Body of pancreas (tissue), 4 donors: ENCODE data around the gene ACTL6B. TPM values are rescaled to one million over a fixed set of nuclear protein-coding genes. Genes with fewer than 3 reads are reported as not detected.

Experiments
- ATAC-seq: fragments of 150-250 bp; one replicate; pipeline ENCODE4 v1.9.1; 2016
- DNase-seq, 4 donors: peaks; one replicate each; pipeline ENCODE4 v3.0.0-alpha.2; 2019
- H3K27ac ChIP-seq, 4 donors: fragments of 200-600 bp; sonication (generic); 1 replicate in 3 of 4; 2 replicates in 1 of 4; pipeline versions ENCODE4 v1.5.1 to v1.6.1; 2016 to 2019; ENCODE audit warnings: mild to moderate bottlenecking in 1 of 4, mixed read lengths in 1 of 4, moderate library complexity in 1 of 4
- H3K27me3 ChIP-seq, 2 donors: fragments of 200-600 bp; sonication (generic); one replicate each; pipeline ENCODE4 v1.6.0; 2016; ENCODE audit warnings: mild to moderate bottlenecking in 1 of 2
- H3K36me3 ChIP-seq, 2 donors: fragments of 200-600 bp; sonication (generic); replicated peaks in 1 of 2; 2 replicates each; pipeline ENCODE4 v1.5.1; 2016; ENCODE audit warnings: low read depth in 2 of 2; ENCODE audit not compliant: insufficient read depth in 1 of 2
- H3K4me1 ChIP-seq: fragments of 200-600 bp; sonication (generic); one replicate; pipeline ENCODE4 v1.6.0; 2016
- H3K4me3 ChIP-seq, 2 donors: fragments of 200-600 bp; sonication (generic); 1 replicate in 1 of 2; 2 replicates in 1 of 2; pipeline ENCODE4 v1.5.1; 2016 to 2019
- H3K9me3 ChIP-seq, 3 donors: fragments of 200-600 bp; sonication (generic); 1 replicate in 2 of 3; 2 replicates in 1 of 3; pipeline ENCODE4 v1.5.1; 2016
- CTCF ChIP-seq, 7 experiments: fragments of 450-650 bp in 4 of 7; fragments of 200-600 bp in 3 of 7; sonication (generic) in 3 of 7; IDR thresholded peaks; one replicate each; pipeline ENCODE4 v1.5.1; 2016 to 2019; ENCODE audit warnings: antibody characterized with exemption in 7 of 7
- POLR2A ChIP-seq, 3 donors: fragments of 450-650 bp; IDR thresholded peaks; one replicate each; pipeline ENCODE4 v1.6.1; 2016; ENCODE audit warnings: antibody characterized with exemption in 3 of 3, mild to moderate bottlenecking in 2 of 3
- WGBS, 2 donors: methylation state at CpG; one replicate each; pipeline ENCODE4 v1.1.5; 2017; 5-methylcytosine and 5-hydroxymethylcytosine counted together
- intact Hi-C: fragments of 100-400 bp; cut with DNase I; formaldehyde crosslinking; loops from one replicate; pipeline ENCODE4 v1.15.1; 2023
- total RNA-seq, 2 donors: library from RNA; depleted of rRNA; stranded (reverse); fragments of >200 nt; gene quantifications; one replicate each; pipeline ENCODE4 v1.1.0, GENCODE V29; 2016

The ACTL6B gene
- total RNA-seq, 2 donors from 2014 or later: 0.52 TPM; not detected in 1

GRCh38 chr7:100595188-100595587 lies 61.1 kb downstream of the ACTL6B start:
- no peak for ATAC-seq
- Histone ChIP-seq H3K4me3 (no peak overlapping the region), H3K27me3 (no peaks in the 10 kb centered on the region), H3K9me3 (no peaks in the 10 kb centered on the region), H3K4me1 (no peaks in the 10 kb centered on the region), H3K27ac (no peak overlapping the region), H3K36me3 (no peaks in the 10 kb centered on the region)
- intact Hi-C loops: no loop called here
- no peak for DNase-seq
- no peak for TF ChIP-seq CTCF (IDR thresholded peaks at IDR 0.05)
- no peak for TF ChIP-seq POLR2A (IDR thresholded peaks at IDR 0.05)
- 93 to 95% methylated on average over 7 of the region's 7 CpGs for WGBS, 2 donors

Other genes starting within 250 kb of the ACTL6B start
- 1 to 10 TPM; 1.6 to 3.3 TPM for gene ZCWPW1, start 227.7 kb downstream of the ACTL6B start, total RNA-seq
- 10 to 100 TPM; 14.0 to 34.9 TPM for gene MEPCE, start 226.6 kb downstream of the ACTL6B start, total RNA-seq
- gene PPP1R35, start 220.0 kb downstream of the ACTL6B start, total RNA-seq: 10 to 100 TPM; 39.4 to 69.2 TPM
- gene SPACDR, start 192.2 kb downstream of the ACTL6B start, total RNA-seq: 1 to 10 TPM in 1 of 2 donors, not detected in 1; 1.0 TPM
- gene TSC22D4, start 177.2 kb downstream of the ACTL6B start, total RNA-seq: 10 to 100 TPM; 16.6 to 34.9 TPM
- 1 to 10 TPM; 1.0 to 1.3 TPM for gene NYAP1, start 172.5 kb downstream of the ACTL6B start, total RNA-seq
- 10 to 100 TPM; 20.4 to 24.6 TPM for gene AGFG2, start 117.2 kb downstream of the ACTL6B start, total RNA-seq
- not detected for gene SAP25, start 82.5 kb downstream of the ACTL6B start, total RNA-seq
- gene LRCH4, start 70.3 kb downstream of the ACTL6B start, total RNA-seq: 100 to 1,000 TPM in 1 of 2 donors, 10 to 100 TPM in 1; 25.4 to 121 TPM
- 1 to 10 TPM; 1.8 to 5.3 TPM for gene FBXO24, start 70.1 kb downstream of the ACTL6B start, total RNA-seq
- gene PCOLCE, start 54.1 kb downstream of the ACTL6B start, total RNA-seq: 10 to 100 TPM in 1 of 2 donors, 1 to 10 TPM in 1; 7.3 to 24.1 TPM
- gene MOSPD3, start 43.9 kb downstream of the ACTL6B start, total RNA-seq: 1 to 10 TPM; 6.9 to 8.6 TPM
- under 1 TPM in 1 of 2 donors, not detected in 1; 0.26 TPM for gene TFR2, start 14.9 kb downstream of the ACTL6B start, total RNA-seq
- gene GNB2, start 17.3 kb upstream of the ACTL6B start, total RNA-seq: 100 to 1,000 TPM; 106 to 123 TPM
- 10 to 100 TPM; 25.2 to 49.4 TPM for gene GIGYF1, start 37.8 kb upstream of the ACTL6B start, total RNA-seq
- 10 to 100 TPM; 17.1 to 20.8 TPM for gene POP7, start 49.7 kb upstream of the ACTL6B start, total RNA-seq
- 1 to 10 TPM; 1.3 to 2.6 TPM for gene EPO, start 64.0 kb upstream of the ACTL6B start, total RNA-seq
- gene ZAN, start 77.1 kb upstream of the ACTL6B start, total RNA-seq: not detected
- 10 to 100 TPM; 33.6 to 46.4 TPM for gene EPHB4, start 171.1 kb upstream of the ACTL6B start, total RNA-seq
- 10 to 100 TPM; 12.7 to 38.9 TPM for gene SLC12A9, start 196.3 kb upstream of the ACTL6B start, total RNA-seq
- gene TRIP6, start 210.9 kb upstream of the ACTL6B start, total RNA-seq: 10 to 100 TPM; 34.9 to 43.6 TPM
- gene SRRT, start 218.7 kb upstream of the ACTL6B start, total RNA-seq: 10 to 100 TPM; 54.7 to 60.7 TPM
- 1 to 10 TPM; 6.2 to 7.9 TPM for gene UFSP1, start 233.3 kb upstream of the ACTL6B start, total RNA-seq
- gene ACHE, start 239.4 kb upstream of the ACTL6B start, total RNA-seq: 1 to 10 TPM; 6.2 to 7.3 TPM